Measurements from ENCODE around the gene HRK. TPM values are rescaled to one million over a fixed set of nuclear protein-coding genes. Genes with fewer than 3 reads are reported as not detected.

Gene HRK
- total RNA-seq, 1 experiment from 2014 or later: 2.6 TPM

DNA sequence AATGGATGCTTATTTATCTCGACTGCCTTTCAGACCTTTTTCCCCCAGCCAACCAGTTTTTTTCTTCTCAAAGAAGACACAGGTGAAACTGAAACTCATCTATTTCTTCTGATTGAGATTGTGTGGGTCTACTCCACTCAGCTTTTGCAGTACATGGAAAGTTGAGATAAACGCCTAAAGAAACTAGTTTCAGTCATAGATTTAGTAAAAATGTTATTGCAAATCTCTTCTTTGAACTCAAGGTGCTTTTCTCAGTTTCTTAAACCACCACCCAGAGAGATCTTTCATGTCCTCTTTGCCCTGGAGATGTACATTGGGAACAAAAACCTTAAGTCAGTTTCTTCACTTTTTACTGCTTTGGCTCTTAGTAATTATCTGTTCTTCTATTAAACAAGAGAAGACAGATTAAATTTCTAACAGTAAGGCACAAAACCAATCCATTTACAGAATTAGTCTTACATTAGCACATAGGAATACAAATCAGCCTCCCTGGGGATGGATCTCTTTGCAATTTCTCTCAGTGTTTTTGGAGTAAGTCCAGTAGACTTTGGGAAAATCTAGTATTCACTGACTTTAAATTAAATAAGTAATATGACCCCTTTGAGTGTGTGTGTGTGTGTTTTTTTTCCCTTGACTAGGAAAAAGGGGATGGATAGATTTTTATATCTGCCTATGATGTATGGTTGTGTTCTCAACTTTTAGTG is 41.1 kb upstream of the HRK start:
- no peak overlapping the region for H4K91ac ChIP-seq (ENCODE audit: insufficient read length, low read depth, low read length)
- H2AK5ac ChIP-seq (ENCODE audit: insufficient read length, low read length): no peak overlapping the region
- TF ChIP-seq, protein P1, sequence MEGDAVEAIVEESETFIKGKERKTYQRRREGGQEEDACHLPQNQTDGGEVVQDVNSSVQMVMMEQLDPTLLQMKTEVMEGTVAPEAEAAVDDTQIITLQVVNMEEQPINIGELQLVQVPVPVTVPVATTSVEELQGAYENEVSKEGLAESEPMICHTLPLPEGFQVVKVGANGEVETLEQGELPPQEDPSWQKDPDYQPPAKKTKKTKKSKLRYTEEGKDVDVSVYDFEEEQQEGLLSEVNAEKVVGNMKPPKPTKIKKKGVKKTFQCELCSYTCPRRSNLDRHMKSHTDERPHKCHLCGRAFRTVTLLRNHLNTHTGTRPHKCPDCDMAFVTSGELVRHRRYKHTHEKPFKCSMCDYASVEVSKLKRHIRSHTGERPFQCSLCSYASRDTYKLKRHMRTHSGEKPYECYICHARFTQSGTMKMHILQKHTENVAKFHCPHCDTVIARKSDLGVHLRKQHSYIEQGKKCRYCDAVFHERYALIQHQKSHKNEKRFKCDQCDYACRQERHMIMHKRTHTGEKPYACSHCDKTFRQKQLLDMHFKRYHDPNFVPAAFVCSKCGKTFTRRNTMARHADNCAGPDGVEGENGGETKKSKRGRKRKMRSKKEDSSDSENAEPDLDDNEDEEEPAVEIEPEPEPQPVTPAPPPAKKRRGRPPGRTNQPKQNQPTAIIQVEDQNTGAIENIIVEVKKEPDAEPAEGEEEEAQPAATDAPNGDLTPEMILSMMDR (conservative IDR thresholded peaks at IDR 0.05): no peak
- WGBS (ENCODE audit: extremely low coverage, insufficient read length, low lambda C conversion rate): no CpG with 5 or more reads among the region's 2 CpGs
- Mint-ChIP-seq H3K27ac (peak overlapping the region; percentile 9 to 44 (median 37); a peak in 3 of 7 replicates), H3K4me1 (peaks cover 23 to 27% of the 10 kb centered on the region in 2 experiments), H3K9me3 (no peaks in the 10 kb centered on the region), H3K36me3 (ENCODE audit: insufficient read depth in 1 of 3, low read depth in 3 of 3) (peaks cover 0 to 5% (median under 1%) of the 10 kb centered on the region in 3 experiments; a peak in 2 of 7 replicates), H3K27me3 (ENCODE audit: low read depth) (no peaks in the 10 kb centered on the region), H3K4me3 (no peak overlapping the region)
- H3K27me3 ChIP-seq (ENCODE audit: insufficient read depth, low read length): no peaks in the 10 kb centered on the region
- no peak overlapping the region for H4K8ac ChIP-seq (replicated peaks; ENCODE audit: insufficient read length, low read depth, low read length)
- H3K79me2 ChIP-seq (ENCODE audit: insufficient read depth, low read length): no peaks in the 10 kb centered on the region
- H3K4me1 ChIP-seq (ENCODE audit: insufficient read depth, low read length): no peaks in the 10 kb centered on the region
- H2BK15ac ChIP-seq (ENCODE audit: low read depth, low read length): no peak overlapping the region
- no peak overlapping the region for H3K4me2 ChIP-seq (ENCODE audit: insufficient read depth, insufficient read length, low read length)
- no peak overlapping the region for H3K14ac ChIP-seq (ENCODE audit: insufficient read depth, low read length)
- H3K18ac ChIP-seq (ENCODE audit: insufficient read length, low read depth, low read length): no peak overlapping the region
- H3K56ac ChIP-seq (ENCODE audit: insufficient read length, low read depth, low read length): no peak overlapping the region
- no peak overlapping the region for H2AFZ ChIP-seq (ENCODE audit: low read length)
- no peak for DNase-seq
- no peak overlapping the region for H4K5ac ChIP-seq (ENCODE audit: insufficient read length, low read depth, low read length)
- no peak overlapping the region for H2BK20ac ChIP-seq (ENCODE audit: low read depth, low read length, poor library complexity, severe bottlenecking)
- H2BK120ac ChIP-seq (ENCODE audit: low read depth, low read length, poor library complexity, severe bottlenecking): no peak overlapping the region
- H3T11ph ChIP-seq (ENCODE audit: low read length): no peak overlapping the region
- H3K9ac ChIP-seq (ENCODE audit: extremely low read depth, insufficient read length, low read length): no peak overlapping the region
- no peak overlapping the region for H3K4ac ChIP-seq (ENCODE audit: low read depth, low read length)
- no peaks in the 10 kb centered on the region for H3K79me1 ChIP-seq (ENCODE audit: insufficient read depth, low read depth, low read length, poor library complexity, severe bottlenecking)
- no peaks in the 10 kb centered on the region for H4K20me1 ChIP-seq (ENCODE audit: control insufficient read depth, insufficient read depth, insufficient read length)
- no peak overlapping the region for H2BK5ac ChIP-seq (ENCODE audit: insufficient read length, low read length)
- no peak overlapping the region for H2BK12ac ChIP-seq (ENCODE audit: insufficient read length, low read depth, low read length)
- H3K9me3 ChIP-seq (ENCODE audit: control insufficient read depth, low read depth, low read length): no peaks in the 10 kb centered on the region
- no peak overlapping the region for H3K23ac ChIP-seq (ENCODE audit: insufficient read length, low read depth, low read length)
- no peak overlapping the region for H3K27ac ChIP-seq (ENCODE audit: insufficient read length, low read depth, low read length)
- no peaks in the 10 kb centered on the region for H3K23me2 ChIP-seq (ENCODE audit: insufficient read length, low read depth, low read length, poor library complexity, severe bottlenecking)
